ENCODE results near the gene NLRX1.
"Not testable (repeated sequence)": the region's sequence is repeated elsewhere in the genome, so short reads cannot be mapped to it uniquely, and the experiment has no call there.

Gene NLRX1

GRCh38 chr11:119155733-119156492 lies 12.6 kb upstream of the NLRX1 start:
- FAIRE-seq, result no peak

DNA sequence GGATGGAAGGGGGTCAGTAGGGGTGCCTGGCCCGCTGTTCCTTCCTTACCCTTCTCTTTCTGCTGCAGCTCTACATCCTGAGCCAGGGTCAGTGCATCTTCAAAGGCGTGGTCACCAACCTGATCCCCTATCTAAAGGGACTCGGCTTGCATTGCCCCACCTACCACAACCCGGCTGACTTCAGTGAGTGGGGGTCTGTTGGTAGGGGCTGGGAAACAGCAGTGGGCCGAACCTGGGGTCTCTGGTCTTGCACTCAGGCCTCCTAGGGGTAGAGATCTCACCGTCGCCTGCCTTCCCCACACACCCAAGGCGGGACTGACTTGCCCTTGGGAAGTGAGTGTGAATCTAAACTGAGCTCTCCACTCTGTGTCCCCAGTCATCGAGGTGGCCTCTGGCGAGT lies 12.0 kb upstream of the NLRX1 start:
- no peak for FAIRE-seq

DNA sequence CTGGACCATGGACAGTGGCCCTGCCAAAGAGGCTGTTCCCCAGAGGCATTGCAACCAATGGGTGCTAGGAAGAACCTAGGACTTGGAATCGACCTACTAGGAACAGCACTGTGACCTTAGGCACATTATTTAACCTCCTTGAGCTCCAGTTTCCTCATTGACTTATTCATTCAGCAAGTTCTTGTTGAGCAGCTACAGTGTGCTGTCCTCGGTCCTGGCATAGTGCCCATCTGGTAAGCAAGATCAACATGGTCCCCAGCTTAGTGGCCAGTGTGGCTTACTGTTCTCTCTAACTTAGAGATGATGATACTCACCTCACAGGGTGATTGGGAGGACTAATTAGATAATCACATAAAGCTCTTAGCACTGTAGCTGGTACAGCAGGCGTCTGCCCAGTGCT lies 11.5 kb upstream of the NLRX1 start:
- FAIRE-seq, result no peak

DNA sequence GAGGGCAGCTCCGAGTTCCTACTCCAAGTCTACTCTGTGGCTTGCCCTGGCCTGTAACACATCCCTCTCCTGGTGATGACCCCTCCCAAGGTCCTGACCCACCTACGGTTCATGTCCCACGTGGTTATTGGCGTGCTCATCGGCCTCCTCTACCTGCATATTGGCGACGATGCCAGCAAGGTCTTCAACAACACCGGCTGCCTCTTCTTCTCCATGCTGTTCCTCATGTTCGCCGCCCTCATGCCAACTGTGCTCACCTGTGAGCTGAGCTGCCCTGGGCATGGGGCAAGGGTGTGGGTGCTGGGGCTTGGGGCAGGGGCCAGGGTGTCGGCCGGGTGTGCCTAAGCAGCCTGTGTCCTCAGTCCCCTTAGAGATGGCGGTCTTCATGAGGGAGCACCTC lies 10.1 kb upstream of the NLRX1 start:
- FAIRE-seq, result no peak

DNA sequence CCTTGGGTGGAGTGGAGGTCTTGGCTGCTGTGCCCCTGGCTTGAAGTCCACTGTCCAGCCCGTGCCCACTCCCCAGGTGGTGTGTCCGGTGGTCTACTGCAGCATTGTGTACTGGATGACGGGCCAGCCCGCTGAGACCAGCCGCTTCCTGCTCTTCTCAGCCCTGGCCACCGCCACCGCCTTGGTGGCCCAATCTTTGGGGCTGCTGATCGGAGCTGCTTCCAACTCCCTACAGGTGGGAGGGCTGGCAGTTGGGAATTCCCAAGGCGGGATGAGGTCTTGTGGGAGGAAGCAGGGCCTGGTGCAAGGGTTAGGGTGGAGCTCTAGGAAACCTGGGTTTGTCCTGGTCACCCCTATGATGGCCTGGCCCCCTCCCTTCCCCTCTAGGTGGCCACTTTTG lies 8.4 kb upstream of the NLRX1 start:
- FAIRE-seq, result no peak

- FAIRE-seq, result no peak
These were observed 6.7 kb upstream of the NLRX1 start for GRCh38 chr11:119161871-119162270.

DNA sequence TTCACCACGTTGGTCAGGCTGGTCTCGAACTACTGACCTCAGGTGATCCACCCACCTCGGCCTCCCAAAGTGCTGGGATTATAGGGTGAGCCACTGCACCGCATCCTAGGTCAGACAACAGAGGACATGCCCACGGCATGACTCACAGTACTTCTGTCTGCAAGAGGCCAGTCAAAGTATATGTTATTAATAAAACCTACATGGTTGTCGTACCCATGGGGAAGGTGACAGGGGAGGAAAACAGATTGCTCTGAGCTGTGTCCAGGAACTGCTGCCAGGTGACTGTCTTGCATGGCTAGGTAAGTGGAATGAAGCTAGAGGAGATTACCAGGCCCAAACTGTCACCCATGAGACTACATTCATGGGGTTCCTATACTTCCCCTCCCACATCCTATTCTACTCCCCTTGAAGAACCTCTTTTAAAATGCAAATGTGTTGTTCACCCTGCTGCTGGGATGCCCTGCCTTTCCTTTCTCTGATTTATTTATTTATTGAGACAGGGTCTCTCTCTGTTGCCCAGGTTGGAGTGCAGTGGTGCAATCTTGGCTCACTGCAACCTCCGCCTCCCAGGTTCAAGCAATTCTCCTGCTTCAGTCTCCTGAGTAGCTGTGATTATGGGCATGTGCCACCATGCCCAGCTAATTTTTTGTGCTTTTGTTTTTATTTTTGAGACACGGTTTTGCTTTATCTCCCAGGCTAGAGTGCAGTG lies 2.0 kb upstream of the NLRX1 start:
- no peak for FAIRE-seq

GRCh38 chr11:119167077-119167458 lies 1.5 kb upstream of the NLRX1 start:
- FAIRE-seq, result not testable (repeated sequence)

DNA sequence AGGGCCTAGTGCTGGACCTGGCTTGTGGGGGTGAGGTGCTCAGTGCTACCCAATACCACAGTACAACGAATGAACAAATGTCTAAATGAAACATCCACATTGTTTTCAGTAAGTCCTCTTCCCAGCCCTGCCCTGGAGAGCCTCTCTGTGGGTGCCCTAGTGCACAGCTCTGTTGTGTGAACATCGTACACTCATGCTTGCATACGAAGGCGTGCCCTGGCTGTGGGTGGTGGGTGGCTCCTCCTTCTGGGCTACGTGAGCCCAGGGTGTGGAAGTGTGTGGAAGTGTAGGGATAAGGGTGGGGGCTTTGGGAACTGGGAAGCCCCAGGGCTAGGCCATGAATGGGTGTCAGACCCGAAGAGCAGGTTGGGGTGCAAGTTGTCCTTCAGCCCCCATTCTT lies 592 bp upstream of the NLRX1 start:
- FAIRE-seq, result no peak

- no peak for FAIRE-seq
These were observed 776 bp downstream of the NLRX1 start for GRCh38 chr11:119169282-119169719.

DNA sequence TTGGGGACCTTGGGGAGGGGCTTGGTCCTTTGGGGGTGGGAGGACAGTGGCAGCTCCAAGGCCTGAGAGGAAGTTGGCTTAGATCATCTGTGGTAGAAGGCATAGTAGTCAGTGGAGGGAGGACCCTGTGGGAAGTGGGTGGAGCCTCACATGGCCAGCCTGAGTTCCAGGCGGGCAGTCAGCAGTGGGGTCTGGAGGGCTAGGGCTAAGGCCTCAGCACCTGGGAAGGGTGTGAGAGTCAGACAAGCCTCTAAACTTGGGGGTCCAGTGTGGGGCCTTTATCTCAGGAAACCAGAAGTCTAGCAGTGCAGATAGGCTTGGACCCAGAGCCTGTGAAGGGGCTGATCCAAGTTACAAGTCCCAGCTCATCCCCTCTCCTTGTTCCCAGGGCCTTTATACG lies 4.0 kb downstream of the NLRX1 start:
- FAIRE-seq, result no peak

- no peak for FAIRE-seq
These were observed 4.9 kb downstream of the NLRX1 start for GRCh38 chr11:119173453-119173852.

- FAIRE-seq, result no peak
These were observed 7.1 kb downstream of the NLRX1 start for GRCh38 chr11:119175493-119176077.

DNA sequence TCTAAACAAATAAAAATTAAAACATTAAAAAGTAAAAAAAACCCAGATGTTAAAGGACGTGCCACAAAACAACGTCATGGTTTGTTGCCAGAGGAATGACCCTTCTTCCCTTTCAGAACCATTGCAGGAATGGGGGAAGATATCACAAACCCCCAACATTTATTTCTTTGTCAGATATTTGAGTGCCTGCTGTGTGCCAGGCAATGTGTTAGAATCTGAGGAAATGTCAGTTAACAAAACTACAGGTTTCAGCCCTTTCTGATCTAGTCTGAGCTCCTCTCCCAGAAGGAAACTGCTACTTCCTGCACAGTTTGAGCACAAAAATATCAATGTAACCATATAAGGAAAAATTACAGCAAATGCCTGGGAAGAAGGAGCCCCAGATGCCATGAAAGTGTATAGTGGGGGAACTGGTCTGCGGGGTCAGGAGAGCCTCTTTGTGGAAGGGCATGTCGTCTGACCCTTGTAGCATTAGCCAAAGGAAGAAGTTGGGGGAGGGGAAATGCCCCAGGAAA lies 9.7 kb downstream of the NLRX1 start:
- no peak for FAIRE-seq

GRCh38 chr11:119179342-119179741 lies 10.8 kb downstream of the NLRX1 start:
- no peak for FAIRE-seq

GRCh38 chr11:119179983-119180382 lies 11.5 kb downstream of the NLRX1 start:
- no peak for FAIRE-seq

DNA sequence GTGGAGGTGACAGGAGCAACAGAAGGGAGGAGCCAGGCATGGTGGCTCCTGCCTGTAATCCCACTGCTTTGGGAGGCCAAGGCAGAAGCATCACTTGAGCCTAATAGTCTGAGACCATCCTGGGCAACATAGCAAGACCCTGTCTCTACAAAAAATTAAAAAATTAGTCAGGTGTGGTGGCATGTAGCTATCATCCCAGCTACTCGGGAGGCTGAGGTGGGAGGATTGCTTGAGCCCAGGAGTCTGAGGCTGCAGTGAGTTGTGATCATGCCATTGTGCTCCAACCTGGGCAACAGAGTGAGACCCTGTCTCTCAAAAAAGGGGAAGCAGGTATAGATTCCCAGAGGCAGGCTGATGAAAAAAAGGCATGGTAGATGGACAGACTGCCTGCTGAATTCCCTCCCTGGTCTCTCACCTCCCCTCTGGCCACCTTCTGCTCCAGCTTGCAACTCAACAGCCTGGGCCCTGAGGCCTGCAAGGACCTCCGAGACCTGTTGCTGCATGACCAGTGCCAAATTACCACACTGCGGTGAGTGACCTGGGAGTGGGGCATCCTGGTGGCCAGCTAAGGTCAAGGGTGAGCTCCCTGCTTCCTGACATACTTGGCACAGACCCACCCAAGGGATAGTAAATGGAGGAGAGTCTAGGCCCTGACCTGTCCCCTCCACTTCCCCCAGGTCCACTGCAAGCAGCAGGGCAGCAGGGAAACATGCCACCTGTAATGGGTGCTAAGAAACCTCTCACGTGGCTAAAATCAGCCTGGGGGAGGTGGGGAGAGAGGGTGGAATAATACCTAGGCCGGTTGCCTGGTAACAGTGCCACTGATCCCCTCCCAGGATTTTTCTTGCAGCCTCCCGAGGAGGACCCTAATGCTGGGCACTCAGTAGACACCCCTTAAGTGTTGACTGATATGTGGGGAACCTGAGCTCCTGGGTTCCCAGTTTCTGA lies 12.5 kb downstream of the NLRX1 start:
- no peak for FAIRE-seq

GRCh38 chr11:119181677-119182412 lies 13.3 kb downstream of the NLRX1 start:
- no peak for FAIRE-seq

- not testable (repeated sequence) for FAIRE-seq
These were observed 15.9 kb downstream of the NLRX1 start for GRCh38 chr11:119184399-119184798.

GRCh38 chr11:119185981-119186634 lies 17.6 kb downstream of the NLRX1 start:
- no peak for FAIRE-seq

DNA sequence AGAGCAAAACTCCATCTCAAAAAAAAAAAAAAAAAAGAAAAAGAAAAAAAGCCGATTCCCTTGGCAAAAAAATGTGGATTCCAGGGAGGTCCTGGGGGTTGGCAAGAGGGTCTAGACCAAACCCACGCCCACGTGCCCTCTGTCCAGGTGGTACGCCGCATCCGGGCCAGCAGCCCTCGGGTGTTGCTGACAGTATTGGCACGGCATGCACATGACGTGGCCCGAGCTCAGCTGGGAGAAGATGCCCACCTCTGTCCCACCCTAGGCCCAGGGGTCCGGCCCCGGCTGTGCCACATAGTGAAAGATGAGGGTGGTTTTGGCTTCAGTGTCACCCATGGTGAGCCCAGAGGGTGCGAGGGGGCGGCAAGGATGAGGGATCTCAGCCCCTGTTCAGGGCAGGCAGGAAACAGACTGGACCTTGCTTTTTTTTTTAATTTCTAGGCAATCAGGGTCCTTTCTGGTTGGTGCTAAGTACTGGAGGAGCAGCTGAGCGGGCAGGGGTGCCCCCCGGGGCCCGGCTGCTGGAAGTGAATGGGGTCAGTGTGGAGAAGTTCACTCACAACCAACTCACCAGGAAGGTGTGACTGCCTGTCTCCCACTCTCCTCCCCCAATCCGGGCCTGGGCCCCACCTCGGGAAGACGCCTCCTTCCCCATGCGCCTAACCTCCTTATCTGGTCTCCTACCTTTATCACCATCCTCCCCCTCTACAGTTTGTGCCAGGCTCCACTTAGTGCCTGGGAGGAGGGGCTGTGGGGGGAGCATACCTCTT lies 18.8 kb downstream of the NLRX1 start:
- FAIRE-seq, result no peak

Measured in G401.6 (cell line).